IPS DF 4.7 (cell line): Measurements from ENCODE around the gene ADGRV1.

Source experiments
- DNase-seq: peaks from one replicate; pipeline ENCODE4 v3.0.0-alpha.2; 2013; ENCODE audit warnings: low spot score; ENCODE audit errors: extremely low read depth

ADGRV1 gene

DNA sequence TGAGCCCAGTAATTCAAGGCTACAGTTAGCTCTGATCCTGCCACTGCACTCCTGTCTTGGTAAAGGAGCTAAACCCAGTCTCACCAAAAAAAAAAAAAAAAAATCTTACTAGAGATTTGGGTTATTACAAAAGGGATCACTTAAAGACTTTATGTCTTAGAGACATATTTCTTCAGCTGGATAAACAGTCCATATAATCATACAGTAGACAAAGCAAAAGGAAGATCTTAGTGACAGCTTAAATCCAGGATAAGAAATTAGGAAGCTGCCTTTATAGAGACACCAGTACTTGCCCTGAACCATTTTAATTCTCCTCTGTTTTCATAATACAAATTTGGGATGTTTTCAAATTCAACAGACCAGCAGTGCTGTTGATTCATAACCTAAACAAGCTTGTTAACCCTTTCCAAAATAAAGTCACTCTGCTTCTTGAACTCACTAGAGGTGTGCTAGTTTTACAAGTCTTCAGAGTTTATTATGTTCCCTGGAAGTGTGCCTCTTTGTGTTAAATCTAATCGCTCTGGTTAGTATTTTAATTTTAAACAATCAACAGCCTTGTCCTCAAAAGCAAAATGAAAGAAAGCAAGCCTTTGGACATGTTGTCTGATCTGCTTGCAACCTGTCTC, 569.0 kb downstream of the ADGRV1 start:
- no peak for DNase-seq

DNA sequence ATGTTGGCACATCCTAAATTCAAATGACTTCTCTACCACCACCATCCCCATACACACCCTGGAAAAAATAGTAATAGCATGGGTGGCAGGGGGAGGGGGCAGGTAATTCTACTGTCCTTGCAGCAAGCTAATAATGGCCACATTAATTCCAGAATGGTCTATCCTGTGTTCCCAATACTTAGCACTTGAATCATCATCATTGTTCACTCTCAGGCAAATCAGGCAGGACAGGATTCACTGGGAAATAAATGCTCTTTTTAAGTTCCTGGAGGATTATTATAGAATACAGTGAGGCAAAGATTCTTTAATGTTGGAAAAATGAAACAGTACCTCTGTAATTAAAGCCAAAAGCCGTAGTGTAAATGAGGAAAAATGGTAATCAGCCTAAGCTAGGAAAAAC, 570.0 kb downstream of the ADGRV1 start:
- no peak for DNase-seq

DNA sequence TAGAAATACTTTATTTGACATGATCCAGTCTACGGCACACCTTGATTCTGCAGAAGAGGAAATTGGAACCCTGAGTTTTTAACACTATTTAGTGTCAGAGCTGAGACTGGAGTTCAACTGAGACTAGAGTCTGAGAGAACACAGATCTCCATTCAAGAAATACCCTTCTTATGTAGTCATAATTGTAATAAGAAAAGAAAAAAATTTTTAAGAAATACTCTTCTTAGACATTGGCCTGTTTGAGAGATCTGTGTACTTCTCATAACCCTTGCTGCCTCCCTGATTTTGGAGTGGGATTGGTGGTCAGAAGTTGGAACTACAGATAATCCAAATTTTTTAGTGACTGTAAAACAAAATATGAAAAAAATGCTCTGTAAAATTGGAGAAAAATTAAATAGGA, 571.2 kb downstream of the ADGRV1 start:
- DNase-seq = no peak

DNA sequence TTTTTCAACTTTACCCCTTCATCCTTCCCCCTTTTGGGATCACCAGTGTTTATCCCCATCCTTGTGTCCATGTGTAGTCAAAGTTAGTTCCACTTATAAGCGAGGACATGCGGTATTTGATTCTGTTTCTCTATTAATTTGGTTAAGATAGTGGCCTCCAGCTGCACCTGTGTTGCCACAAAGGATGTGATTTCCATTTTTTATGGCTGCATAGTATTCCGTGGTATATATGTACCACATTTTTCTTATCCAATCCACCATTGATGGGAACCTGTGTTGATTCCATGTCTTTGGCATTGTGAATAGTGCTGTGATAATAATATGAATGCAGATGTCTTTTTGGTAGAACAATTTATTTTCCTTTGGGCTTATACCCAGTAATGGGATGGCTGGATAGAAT, 572.2 kb downstream of the ADGRV1 start:
- DNase-seq = no peak

DNA sequence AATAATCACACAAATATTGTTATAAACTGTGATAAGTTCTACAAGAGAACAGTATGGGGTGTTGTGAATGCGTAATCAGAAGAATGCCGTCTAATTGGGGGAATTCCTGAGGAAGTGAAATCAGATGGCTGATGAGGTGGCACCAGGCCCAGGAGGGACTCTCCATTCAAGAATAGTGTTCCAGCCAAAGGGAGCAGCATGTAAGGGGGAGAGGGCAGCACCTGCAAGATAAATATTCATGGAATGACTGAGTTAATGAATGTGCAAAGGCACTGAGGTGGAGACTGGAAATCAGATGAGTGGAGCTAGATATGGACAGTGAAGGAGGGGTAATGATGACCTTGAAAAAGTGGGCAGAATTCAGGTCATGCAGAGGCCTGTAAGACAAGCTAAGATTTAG, 574.0 kb downstream of the ADGRV1 start:
- DNase-seq = no peak

DNA sequence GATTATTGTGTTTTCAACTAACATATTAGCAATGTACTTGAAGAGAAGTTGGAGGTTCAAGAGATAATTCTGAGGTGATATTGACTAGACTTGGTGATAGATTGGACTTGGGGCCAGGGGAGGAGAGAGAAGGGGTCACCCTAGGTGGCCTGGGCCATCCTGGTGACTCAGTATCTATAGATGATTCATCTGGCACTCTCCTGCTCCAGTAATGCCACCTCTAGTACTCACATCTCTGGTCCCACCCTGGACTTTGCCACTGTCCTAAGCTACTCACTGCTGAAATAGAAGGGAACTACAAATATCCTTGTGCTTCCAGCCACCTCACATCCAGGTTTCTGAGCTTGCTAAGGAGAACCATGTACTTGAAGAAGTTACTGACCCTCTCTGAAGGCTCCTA, 574.6 kb downstream of the ADGRV1 start:
- no peak for DNase-seq

DNA sequence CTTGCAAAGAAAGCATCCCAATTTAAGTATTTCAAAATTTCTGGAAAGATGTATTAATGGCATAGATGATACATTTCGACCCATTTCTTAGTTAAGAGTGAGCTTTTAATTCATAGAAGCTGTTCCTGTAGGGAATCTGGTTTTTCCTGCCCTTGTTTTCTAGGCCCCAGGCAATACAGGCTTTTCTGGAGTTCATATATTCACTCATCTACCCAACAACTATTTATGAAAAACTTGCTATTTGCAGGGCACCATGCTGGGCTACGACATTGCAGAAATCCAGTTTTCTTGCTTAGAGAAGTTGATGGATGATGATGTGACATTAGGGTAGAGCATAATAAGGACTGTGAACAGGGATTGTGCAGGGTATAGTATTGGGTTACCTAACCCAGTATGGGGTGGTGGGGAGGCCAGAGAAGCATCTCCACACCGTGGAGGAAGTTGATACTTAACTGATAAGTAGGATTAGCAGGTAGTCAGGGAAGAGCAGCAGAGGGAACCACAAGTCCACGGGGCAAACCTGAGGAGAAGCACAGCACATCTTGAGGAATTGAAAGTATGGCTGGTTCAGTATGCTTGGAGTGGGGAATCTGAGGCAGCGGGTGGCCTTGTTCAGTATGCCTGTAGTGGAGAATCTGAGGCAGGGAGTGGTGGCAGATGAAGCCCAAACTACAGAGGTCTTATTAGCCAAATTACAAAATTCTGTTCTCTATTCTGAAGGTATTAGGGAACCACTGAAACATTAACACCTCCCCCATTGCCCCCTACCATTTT, 577.1 kb downstream of the ADGRV1 start:
- DNase-seq = no peak

DNA sequence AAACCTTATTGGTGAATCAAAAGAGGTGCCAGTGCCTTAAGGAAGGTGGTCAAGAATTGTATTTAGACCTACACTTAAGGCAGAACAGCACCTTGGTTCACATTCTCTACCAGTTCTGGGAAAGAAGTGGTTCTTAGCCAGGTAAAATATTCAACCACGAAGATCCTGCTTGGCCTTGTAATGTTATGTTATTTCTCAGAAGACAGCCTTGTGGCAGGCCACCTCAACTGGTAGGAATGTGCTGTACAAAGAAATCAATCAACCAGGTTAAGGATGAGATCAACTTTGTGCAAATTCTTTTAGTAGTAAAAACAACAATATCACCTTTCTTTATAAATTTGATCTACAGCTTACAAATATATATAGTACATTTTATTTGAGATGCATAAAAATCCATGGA, 577.7 kb downstream of the ADGRV1 start:
- no peak for DNase-seq

DNA sequence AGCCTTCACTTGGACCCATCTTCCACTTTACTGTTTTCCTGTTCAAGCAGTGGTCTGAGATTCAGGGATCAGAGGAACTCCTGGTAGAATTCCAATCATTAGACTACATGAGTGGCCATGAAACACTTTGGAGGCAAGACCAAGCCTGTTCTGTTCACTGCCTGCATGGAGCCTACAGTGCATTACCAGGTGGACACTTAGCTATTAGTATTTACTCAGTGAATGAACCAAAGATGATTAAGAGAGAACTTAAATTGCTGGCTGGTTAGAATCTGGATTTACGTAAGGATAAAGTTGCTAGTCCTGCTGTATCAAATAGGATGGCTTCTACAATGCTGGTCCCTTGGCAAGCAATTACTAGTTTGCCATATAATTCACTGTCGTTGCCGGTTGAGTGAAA, 579.0 kb downstream of the ADGRV1 start:
- no peak for DNase-seq

DNA sequence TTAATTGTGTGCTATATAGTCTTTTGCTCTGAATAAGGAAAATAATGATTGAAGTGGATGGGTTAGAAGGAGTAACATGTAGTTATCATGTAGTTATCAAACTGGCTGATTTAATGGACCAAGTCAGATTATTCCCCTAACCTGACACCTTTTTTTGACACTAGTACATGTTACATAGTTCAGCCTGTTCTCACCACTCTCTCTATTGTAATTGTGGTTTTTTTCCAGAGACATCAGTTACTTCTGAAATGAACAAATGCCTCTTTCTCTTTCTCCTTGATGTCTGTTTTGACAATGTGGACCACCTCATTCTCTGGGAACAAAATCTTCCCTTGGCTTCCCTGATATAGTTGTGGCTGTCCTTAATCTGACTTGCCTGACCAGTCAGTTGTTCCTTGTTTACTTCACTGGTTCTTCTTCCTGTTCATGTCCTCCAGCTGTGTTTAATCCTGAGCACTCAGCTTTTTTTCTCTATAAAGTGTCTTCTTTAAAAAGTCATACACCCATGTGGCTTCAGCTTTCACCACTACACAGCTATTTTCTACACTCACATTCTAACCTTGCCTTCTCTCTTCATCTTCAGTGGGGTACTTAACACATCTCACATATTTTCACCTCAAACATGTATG, 581.1 kb downstream of the ADGRV1 start:
- DNase-seq = no peak

DNA sequence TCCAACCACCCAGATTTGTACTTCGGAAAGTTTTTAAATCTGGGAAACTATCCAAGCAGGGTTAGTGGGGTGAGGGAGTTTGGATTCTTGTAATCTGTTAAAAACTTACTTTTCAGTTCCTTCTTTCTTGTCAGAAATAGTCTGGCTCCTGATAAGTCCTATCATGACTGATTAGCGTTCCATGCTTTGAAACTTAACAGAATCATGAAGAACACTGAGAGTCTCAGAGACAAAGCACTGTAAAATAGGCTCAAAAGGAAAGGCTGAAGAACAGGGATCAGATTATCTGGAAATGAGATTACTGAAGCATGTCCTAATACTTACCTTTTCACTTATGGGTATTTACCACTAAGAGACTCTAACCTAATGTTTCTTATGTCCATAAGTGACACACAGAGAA, 582.1 kb downstream of the ADGRV1 start:
- DNase-seq = no peak

DNA sequence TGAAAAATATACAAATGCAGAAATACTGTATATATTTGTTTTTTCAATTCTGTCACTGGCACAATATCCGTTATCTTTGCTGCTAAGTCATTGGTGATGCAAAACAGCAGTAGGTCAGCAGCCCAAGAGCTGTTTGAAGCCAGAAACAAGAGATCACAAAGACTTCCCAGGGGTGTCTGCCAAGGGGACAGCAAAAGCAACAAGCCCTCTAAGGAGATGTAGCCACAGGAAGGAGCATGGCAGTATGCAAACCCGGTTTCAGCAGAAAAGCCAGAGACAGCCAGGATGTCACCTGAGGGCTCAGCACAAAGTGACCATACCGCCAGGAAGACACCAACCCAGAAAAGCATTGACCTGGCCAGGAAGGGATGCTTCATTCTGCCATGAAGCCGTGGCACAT, 583.0 kb downstream of the ADGRV1 start:
- DNase-seq = no peak

DNA sequence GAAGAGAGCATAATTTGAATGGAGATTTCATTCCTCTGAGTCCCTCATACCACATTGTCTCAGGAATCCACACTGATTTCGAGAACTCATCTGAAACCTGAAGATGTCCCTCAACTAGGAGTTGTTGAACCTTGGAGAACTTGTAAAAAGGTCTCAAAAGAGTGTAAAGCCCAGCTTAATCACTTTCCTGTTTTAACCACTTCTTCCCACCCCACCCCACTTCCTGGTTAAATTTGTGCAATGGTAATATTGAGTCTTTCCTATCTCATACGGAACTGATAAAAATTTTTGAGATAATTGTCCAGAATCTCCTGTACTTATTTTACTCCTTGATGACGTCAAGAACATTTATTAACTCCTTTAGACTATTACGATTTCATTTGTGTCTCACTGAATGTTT, 583.8 kb downstream of the ADGRV1 start:
- no peak for DNase-seq

DNA sequence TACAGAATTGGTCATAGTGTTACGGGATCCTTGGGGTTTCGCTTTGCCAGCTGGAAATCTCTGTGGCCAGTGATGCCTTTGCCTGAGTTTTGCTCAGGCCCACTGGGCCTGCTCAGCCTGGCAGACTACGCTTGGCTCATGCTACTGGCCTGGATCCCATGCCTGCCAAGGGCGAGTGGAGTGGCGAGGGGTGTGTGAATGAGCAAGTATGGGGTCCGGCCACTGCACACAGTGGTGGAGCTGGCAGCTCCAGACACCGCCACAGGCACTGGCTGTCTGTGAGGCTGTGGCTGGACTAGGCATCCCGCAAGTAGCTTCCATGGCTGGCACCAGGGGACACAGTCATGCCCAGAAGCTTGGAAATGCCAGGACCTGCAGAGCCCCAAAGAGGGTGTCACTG, 584.2 kb downstream of the ADGRV1 start:
- no peak for DNase-seq

DNA sequence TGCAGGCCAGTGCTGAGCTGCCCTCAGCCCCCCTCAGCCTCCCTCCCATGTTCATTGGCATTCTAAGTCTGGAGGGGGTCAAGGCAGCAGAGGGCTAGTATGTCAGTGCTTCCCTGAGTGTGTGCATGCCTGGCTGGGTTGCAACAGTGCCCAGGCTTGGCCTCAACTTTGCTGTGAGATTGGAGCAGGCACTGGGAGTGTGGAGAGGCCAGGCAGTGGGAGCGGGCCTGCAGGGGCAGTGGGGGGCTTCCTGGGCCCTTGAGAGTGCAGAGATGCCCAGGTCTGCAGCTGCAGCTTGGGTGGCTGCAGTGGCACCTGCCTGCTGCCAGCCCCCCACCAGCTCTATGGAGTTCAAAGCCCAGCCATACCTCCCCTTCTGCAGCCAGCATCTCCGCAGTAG, 585.2 kb downstream of the ADGRV1 start:
- DNase-seq = no peak

DNA sequence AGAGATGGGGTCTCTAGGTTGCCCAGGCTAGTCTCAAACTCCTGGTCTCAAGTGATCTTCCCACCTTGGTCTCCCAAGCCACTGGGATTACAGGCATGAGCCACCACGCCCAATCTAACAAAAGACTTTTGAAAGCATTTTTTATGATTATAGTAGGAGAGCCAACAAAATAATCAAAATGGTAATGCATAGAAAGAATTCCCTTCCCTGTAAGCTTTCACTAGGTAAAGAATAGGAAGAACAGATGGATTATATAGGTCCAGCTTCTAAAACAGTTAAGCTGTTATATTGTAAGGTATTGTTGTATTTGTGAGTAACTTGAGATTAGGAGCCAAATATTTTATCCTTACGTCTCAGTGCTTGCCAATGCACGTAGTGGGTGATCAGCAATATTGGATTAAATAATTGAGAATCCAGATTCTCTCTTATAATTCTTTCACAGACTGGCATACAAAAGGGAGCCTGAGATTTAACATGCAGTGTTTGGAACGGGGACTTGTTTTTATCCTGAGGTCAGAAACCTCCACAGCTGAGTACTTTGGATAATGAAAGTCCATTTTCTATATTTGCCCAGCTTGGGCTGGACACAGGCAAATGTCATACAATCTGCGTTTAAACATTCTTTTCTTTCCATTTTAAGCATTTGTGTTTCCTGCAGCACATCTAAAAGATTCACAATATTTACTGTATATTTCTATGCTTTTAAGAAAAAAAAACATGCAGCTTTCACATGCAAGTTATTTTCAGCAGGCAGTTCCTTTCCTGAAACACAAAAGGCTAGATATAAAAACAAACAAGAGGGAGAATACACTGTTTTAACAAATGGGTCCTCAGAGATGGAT, 586.1 kb downstream of the ADGRV1 start:
- DNase-seq = no peak

DNA sequence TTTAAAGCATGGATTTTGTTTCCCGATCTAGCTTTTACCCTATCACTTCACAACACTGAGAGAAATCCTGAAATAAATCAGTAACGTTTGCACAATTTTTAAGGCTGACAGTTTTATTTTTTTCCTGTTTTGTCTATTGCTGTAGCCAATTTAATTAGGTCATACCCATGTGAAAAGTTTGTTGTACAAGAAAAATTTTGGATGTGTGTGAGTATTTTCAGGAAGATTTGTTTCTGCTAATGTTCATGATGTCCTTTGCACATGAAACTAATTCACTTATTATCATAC, 586.7 kb downstream of the ADGRV1 start:
- DNase-seq = no peak

DNA sequence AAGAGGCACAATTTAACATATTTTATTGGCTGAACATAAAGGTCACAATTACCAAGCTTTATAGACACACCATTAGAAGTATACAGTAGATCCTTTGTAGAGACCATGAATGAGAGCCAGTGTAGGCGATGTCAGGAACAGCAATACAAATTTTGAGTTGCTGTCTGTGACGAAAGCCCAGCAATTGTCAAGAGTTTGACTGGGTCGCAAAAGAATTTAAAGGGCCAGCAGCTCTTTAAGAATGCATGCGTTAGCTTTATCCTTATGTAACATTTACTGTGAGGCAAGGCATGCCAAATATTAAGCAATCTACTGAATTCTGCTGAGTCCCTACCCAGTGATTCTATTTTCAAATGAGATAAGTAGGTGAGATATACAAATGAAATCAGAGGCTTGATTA, 587.6 kb downstream of the ADGRV1 start:
- no peak for DNase-seq

DNA sequence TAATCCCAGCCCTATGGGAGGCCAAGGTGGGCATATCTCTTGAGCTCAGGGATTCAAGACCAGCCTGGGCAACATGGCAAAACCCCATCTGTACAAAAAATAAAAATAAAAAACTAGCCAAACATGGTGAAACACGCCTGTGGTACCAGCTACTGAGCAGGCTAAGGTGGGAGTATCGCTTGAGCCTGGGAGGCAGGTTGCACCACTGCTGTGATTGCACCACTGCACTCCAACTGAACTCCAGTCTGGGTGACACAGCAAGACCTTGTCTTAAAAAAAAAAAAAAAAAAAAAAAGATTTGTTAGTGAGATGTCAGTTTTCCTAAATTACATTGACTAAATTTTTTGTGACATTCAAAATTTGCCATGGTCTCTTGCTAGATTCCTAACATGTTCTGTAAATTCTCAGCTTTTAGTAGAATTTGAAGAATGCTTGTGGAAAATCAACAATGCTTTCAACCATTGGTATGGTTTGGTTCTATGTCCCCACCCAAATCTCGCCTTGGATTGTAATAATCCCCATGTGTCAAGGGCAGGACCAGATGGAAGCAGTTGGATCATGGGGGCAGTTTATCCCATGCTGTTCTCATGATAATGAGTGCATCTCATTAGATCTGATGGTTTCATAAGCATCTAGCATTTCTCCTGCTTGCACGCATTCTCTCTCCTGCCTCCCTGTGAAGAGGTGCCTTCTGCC, 588.5 kb downstream of the ADGRV1 start:
- no peak for DNase-seq

DNA sequence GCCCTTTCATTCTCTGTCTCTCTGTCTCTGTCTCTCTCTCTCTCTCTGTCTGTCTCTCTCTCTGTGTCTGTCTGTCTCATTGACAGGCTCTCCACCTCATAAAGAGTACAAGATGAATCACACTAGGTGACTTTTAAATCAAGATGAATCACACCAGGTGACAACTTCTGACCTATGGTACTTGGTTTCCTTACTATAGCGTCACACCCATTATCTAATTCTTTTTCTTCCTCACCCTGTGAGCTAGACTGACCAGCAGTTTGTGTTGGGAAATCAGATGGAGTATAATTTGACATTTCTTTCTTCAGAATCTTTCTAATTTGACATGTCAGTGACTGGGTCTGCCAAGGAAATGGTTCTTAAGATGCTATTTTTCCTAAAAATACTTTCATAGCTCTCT, 591.6 kb downstream of the ADGRV1 start:
- no peak for DNase-seq

DNA sequence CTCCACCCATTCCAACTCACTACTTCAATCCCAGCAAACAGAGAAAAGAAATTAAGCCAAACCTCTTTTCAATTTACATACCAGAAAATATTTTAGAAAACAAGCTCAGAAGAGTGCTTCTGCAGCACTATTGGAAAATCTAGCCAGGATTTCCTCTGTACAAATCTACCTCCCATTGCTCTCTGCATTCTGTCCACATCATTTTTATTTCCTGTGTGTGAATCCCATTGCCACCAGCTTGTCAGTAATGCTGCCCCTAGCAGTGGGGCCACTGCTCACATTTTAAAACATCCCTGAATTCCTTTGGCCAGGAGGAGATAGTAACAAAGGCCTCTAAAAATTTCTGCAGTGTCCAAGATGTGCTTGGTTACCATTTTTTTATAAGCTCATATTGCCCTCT, 592.0 kb downstream of the ADGRV1 start:
- no peak for DNase-seq

DNA sequence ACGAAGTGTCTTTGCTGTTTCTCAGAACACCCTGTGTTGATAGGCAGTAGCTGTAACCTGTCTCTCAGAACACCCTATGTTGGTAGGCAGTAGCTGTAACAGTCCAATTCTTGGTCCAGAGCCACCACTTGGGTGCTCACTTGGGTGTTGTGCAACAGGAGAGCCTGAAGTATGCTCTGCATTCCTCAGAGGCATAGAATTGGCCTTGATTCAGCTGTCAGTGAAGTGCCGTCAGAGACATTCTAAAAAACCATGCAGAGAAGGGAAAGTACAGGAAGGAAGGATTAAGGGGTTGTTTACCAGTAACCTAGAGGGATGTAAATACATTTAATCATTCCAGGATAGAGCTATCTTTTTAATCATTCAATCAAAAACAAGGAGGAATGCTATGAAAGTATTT, 593.4 kb downstream of the ADGRV1 start:
- DNase-seq = no peak
